ENCODE results near the gene ACTC1. TPM values are rescaled to one million over a fixed set of nuclear protein-coding genes. Genes with fewer than 3 reads are reported as not detected.

Gene ACTC1
- total and polyA plus RNA-seq, 9 donors: 0.59 to 22.6 (median 1.3) TPM; not detected in 2

DNA sequence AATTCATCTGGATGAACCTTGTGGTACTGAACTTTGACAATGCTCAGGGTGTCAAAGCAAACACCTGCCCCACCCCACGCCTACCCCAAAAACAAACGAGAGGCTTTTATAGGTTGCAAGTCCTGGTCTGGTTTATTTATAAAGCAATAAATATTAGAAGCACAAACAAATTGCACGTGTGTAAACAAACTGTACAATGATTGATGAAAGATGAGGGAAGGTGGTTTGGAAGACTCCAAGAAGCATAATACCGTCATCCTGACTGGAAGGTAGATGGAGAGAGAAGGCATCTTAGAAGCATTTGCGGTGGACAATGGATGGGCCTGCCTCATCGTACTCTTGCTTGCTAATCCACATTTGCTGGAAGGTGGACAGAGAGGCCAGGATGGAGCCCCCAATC is 5.2 kb downstream of the ACTC1 start:
- no peaks in the 10 kb centered on the region for H3K27me3 ChIP-seq
- DNase-seq: no peak
- intact Hi-C loops (cut with DNase I): no loop called here
- TF ChIP-seq, protein P1, sequence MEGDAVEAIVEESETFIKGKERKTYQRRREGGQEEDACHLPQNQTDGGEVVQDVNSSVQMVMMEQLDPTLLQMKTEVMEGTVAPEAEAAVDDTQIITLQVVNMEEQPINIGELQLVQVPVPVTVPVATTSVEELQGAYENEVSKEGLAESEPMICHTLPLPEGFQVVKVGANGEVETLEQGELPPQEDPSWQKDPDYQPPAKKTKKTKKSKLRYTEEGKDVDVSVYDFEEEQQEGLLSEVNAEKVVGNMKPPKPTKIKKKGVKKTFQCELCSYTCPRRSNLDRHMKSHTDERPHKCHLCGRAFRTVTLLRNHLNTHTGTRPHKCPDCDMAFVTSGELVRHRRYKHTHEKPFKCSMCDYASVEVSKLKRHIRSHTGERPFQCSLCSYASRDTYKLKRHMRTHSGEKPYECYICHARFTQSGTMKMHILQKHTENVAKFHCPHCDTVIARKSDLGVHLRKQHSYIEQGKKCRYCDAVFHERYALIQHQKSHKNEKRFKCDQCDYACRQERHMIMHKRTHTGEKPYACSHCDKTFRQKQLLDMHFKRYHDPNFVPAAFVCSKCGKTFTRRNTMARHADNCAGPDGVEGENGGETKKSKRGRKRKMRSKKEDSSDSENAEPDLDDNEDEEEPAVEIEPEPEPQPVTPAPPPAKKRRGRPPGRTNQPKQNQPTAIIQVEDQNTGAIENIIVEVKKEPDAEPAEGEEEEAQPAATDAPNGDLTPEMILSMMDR (IDR thresholded peaks at IDR 0.05): no peak
- H3K4me3 ChIP-seq: no peak overlapping the region
- WGBS, 3 donors: 50 to 68% (median 54%) methylated on average over 6 of the region's 6 CpGs
- H3K4me1 ChIP-seq (ENCODE audit: insufficient read depth): no peaks in the 10 kb centered on the region
- H3K36me3 ChIP-seq: no peaks in the 10 kb centered on the region
- no peak overlapping the region for H3K27ac ChIP-seq
- no peaks in the 10 kb centered on the region for H3K9me3 ChIP-seq

DNA sequence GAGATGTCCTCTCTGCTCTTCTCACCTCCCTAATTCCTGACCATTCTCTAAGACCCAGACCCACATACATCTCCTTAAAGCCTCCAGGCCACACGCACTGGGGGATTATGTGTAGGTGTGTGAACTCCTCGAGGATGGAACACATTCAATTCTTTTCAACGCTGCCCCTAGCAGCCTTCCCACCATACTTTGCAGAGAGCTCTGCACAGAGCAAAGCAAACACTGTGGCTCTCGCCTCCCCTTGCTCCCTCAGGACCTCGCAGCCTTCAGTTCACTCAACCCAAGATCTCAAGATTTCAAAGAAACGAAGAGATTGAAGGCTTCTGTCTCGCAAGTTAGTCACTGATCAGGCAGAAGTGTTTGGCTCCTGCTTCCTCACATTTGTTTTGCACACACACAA is 6.0 kb downstream of the ACTC1 start:
- Histone ChIP-seq H3K4me1 (ENCODE audit: insufficient read depth) (no peaks in the 10 kb centered on the region), H3K9me3 (no peaks in the 10 kb centered on the region), H3K36me3 (no peaks in the 10 kb centered on the region), H3K27ac (no peak overlapping the region), H3K4me3 (no peak overlapping the region), H3K27me3 (no peaks in the 10 kb centered on the region)
- no peak for DNase-seq
- intact Hi-C loops (cut with DNase I): no loop called here
- no peak for TF ChIP-seq EP300 (IDR thresholded peaks at IDR 0.05)
- TF ChIP-seq POLR2A (IDR thresholded peaks at IDR 0.05): no peak
- TF ChIP-seq, protein P1 (IDR thresholded peaks at IDR 0.05): no peak
- WGBS, 3 donors: 65 to 78% (median 68%) methylated on average over 7 of the region's 7 CpGs

DNA sequence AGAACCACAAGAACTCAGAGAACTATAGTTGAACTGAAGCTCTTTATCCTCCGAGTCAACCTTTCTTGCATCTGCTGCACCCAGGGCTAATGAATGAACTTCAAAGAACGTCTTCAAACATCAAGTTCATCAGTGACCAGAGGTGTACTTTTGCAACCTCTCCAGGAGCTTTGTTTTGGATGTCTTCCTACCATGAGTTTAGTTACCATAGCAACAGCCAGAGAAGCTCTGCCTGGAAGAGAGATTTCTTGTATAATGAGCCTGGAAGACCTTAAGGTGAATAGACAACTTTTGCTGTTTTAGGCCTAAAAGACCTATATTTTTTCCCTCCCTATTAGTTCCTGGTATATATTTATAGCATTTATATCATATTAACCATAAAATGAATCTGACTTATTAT is 9.1 kb downstream of the ACTC1 start:
- WGBS, 3 donors: 70 to 77% (median 71%) methylated on average over 2 of the region's 2 CpGs
- H3K4me1 ChIP-seq (ENCODE audit: insufficient read depth): no peaks in the 10 kb centered on the region

DNA sequence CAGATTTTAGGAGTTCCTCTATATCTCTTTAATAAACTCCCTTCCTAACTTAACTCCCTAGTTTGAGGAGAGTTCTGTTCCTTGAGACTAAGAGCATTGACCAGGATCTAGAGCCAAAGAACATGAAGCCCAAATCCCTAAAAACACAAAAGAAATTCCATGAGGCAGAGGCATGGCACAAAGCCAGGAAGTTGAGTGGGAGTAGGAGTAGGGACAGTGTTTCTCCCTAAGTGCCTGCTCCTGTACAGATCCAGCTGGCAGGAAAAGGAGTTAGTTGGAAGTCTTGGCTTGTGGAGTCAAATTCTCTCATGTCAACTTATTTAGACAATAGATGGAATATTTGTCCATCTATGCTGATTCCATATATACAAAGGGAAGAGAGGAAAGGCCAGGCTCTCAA is 11.4 kb downstream of the ACTC1 start:
- intact Hi-C loops (cut with DNase I): no loop called here
- H3K4me1 ChIP-seq (ENCODE audit: insufficient read depth): no peaks in the 10 kb centered on the region
- no peak overlapping the region for H3K27ac ChIP-seq
- no peak overlapping the region for H3K4me3 ChIP-seq
- no peaks in the 10 kb centered on the region for H3K9me3 ChIP-seq
- TF ChIP-seq EP300 (IDR thresholded peaks at IDR 0.05): no peak
- TF ChIP-seq, protein P1 (IDR thresholded peaks at IDR 0.05): no peak
- TF ChIP-seq POLR2A (IDR thresholded peaks at IDR 0.05): no peak
- no peaks in the 10 kb centered on the region for H3K36me3 ChIP-seq
- DNase-seq: no peak
- H3K27me3 ChIP-seq: no peaks in the 10 kb centered on the region

More for the DNA sequence above, 9.1 kb downstream of the ACTC1 start:
- TF ChIP-seq POLR2A (IDR thresholded peaks at IDR 0.05): no peak
- TF ChIP-seq, protein P1 (IDR thresholded peaks at IDR 0.05): no peak
- no peak for TF ChIP-seq EP300 (IDR thresholded peaks at IDR 0.05)
- Histone ChIP-seq H3K9me3 (no peaks in the 10 kb centered on the region), H3K27ac (no peak overlapping the region), H3K4me3 (no peak overlapping the region), H3K36me3 (no peaks in the 10 kb centered on the region), H3K27me3 (no peaks in the 10 kb centered on the region)
- DNase-seq: no peak
- intact Hi-C loops (cut with DNase I): no loop called here

DNA sequence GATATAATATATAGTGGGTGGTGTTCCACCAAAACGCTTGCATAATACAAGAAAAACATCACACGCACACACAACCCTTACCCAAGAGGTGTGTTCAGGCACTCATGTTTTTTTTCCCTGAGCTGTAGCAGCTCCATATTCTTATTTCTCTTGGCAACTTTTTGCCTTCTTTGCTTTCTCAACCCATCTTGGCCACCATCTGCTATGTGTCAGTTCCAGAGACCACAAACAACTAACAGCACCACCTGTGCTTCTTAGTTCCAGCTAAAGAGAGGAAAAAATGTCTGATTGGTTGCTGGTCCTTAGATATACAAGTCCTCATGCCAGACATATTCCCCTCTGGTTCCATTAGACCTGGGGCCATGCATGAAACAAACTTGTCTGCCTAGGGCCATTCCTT is 11.9 kb downstream of the ACTC1 start:
- Histone ChIP-seq H3K27me3 (no peaks in the 10 kb centered on the region), H3K36me3 (no peaks in the 10 kb centered on the region), H3K4me1 (ENCODE audit: insufficient read depth) (no peaks in the 10 kb centered on the region), H3K4me3 (no peak overlapping the region), H3K27ac (no peak overlapping the region), H3K9me3 (no peaks in the 10 kb centered on the region)
- TF ChIP-seq EP300 (IDR thresholded peaks at IDR 0.05): no peak
- TF ChIP-seq, protein P1 (IDR thresholded peaks at IDR 0.05): no peak
- no peak for TF ChIP-seq POLR2A (IDR thresholded peaks at IDR 0.05)
- intact Hi-C loops (cut with DNase I): no loop called here
- DNase-seq: no peak
- 91 to 93% (median 92%) methylated on average over 2 of the region's 2 CpGs for WGBS, 3 donors

Measured in ovary (tissue), 9 donors.